ENCODE results near the gene CALD1.

- TF ChIP-seq POLR2AphosphoS5 (IDR thresholded peaks at IDR 0.05) (peak; percentile 53 to 86 (median 75)), CTCF (IDR thresholded peaks at IDR 0.05) (no peak)
These were observed 111.8 kb downstream of the CALD1 start for GRCh38 chr7:134891262-134891695.
